NCI-H146 (cell line): ENCODE measurements around the gene SKAP2.

Source experiments
- DNase-seq: peaks from one replicate; lab custom pipeline; 2025; lab: John Stamatoyannopoulos, UW

SKAP2 gene

GRCh38 chr7:26864309-26865093 lies at the start of gene SKAP2:
TSS of gene SKAP2 (minus strand) at chr7:26864590. CDS start at chr7:26864429, 161 bp downstream.
- peak; percentile 99 for DNase-seq

GRCh38 chr7:26912933-26913536 lies 48.6 kb upstream of the SKAP2 start:
- DNase-seq: no peak

DNA sequence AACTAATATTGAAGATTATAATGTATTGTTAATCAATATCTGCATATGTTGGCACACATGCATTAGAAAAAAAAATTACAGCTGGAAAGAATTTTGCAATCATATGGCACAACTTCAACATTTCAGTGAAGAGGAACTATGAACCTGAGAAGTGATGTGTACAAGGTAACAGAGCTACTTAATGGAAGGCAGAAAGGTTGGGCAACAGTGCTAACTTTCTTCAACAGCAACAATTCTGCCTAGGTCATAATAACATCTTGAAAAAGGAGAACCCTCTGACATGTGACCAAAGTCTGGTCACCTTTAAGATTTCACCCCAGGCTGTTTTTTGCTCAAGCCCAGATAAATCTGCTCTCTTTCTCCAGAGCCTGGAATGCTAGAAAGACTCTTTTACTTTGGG lies 47.9 kb upstream of the SKAP2 start:
- no peak for DNase-seq

- no peak for DNase-seq
These were observed 45.8 kb upstream of the SKAP2 start for GRCh38 chr7:26910221-26910620.

DNA sequence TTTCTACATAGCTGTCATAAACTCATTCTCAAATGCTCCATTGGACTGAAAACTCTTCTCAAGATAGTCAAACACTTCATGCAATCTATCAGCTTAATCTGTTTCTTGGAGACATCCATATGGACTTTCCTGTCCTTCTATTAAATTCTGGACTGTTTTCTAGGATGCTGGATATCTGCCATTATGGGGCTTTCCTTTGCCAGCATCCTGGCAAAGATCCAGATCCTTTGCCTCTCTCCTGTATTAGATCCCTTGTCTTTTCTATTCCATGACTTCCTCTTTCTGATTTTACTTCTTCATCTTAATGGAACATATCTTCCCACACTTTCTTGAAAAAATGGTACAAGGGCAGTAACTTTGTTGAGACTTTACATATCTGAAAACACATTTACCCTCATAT lies 35.9 kb upstream of the SKAP2 start:
- no peak for DNase-seq

DNA sequence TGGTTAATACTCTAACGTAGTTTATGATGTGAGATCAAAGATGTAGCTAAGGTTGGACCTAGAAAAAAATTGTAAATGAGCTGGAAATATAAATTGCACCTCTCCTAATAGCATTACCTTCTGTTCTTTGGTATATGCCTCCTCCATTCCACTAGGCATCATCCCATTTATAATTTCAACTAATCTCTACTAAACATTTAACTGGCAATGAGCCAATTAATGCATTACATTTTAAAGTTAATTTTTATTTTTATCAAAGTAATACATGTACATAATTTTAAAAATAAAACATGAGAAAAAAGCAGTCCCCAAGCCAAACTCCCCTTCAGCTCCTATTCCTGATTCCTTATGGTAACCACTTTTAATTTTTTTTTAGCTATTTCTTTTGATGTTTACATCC lies 35.1 kb upstream of the SKAP2 start:
- DNase-seq: no peak

GRCh38 chr7:26898891-26899290 lies 34.5 kb upstream of the SKAP2 start:
- no peak for DNase-seq

- no peak for DNase-seq
These were observed 33.5 kb upstream of the SKAP2 start for GRCh38 chr7:26897928-26898327.

- no peak for DNase-seq
These were observed 27.3 kb upstream of the SKAP2 start for GRCh38 chr7:26891400-26892350.

DNA sequence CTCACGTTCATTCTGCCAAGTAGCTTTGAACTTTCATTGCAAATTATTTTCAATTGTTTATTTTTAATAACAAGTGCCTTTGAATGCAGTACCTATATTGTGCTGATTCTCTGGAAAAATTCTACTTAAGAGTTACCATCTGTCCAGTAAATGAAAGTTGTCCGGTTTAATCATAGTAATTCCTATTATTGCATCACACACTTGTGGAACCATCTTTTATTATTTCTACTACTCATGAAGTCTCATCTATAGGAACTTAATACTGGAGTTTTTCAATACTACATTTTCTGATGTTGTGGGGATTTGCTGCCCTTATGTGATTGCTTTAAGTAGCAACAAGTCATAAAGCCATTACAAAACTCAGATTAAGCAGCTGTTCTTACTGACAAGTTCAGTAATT lies 16.5 kb upstream of the SKAP2 start:
- no peak for DNase-seq

- DNase-seq: no peak
These were observed 15.3 kb upstream of the SKAP2 start for GRCh38 chr7:26879671-26880070.

DNA sequence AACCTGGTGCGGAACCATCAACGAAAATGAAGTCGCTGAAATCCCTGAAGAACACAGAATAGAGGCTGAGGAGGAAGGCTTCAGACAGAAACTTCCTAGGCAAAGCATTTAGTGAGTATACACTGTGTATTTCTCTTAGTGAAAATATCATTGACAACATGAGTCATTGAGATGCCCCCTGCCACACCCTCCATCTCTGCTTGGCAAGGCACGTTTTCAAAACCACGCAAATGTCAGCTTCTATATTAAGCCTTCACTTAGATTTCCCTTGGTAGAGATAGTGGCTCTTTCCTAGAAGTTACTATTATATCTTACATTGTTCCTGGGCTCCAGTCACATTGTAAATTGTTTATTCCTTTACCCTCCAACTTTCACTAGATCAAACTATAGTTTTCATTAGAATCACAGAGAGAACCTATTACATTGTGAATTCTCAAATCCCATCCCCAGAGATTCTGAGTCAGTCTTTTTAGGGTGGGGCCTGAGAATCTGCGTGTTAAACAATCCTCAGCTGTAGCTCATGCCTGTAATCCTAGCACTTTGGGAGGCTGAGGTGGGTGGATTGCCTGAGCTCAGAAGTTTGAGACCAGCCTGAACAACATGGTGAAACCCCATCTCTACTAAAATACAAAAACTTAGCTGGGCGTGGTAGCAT lies 4.6 kb upstream of the SKAP2 start:
- DNase-seq: no peak

GRCh38 chr7:26865094-26865388 lies 651 bp upstream of the SKAP2 start:
- no peak for DNase-seq

DNA sequence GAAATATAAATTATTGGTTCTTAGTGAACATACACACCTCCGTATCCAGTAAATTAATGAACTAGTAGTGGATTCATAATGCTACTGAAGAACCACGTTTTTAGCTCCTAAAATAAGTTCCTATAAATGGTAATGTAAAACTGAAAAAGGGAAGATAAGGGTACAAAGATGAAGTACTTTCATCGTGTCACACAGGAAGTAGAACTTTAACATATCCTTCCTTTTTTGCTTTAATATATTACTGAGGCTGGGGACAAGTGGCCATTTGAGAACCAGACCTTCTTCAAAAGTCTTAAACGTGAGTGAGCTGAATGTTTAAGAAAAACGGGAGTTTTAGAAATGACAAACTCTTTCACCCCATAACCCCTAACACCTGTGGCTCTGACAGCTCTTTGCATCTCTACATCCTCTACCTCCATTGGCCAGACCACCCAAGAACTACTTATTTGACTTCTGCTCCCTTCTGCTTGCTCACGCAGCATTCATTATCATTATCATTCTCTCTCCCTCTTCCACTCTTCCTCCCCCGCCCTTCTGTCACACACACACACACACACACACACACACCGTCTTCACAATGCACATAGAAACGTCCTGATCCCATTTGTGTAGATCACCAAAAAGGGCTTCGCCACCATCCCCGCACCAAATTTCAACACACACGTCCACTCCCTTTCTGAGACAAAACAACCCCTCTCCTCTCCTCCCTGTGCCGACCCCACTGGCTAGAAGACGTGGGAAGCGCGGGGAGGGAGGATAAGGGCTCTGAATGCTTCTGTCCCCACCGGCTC lies 677 bp downstream of the SKAP2 start:
- DNase-seq: no peak

DNA sequence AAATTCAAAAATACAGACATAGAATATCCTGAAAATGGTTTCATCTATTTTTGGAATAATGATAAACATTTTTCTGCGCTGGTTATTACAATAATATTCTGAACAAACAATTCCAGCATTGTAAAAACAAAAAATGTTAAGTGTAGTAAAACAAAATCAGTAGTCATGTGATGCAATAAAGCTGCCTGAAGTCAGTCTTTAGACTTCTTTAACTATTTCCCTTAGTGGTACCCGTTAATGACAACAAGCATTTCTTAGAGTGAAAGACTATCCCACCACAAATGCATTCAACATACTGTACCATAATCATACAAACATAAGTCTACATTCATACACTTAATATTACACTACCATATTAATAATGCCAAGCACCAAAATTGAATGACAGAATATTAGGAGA lies 1.6 kb downstream of the SKAP2 start:
- DNase-seq: no peak

- DNase-seq: no peak
These were observed 3.3 kb downstream of the SKAP2 start for GRCh38 chr7:26861050-26861449.

- DNase-seq: no peak
These were observed 4.0 kb downstream of the SKAP2 start for GRCh38 chr7:26860361-26860760.

DNA sequence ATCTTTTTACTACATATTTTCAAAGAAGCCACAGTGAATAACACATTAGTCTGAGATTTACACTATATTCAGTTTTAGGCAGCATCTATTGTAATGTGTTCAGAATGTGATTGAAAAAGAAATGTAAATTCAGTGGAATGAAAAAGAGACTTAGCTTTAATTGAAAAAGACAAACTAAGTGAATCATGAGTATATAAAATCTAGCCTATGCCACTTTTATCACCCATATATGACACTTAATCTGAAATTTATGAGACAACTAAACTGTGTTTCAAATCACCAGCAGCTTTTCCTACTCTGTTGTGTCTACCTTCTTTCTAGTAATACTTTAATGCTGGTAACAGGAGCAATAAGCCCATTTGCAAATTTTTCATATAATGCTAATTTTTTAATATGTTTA lies 4.7 kb downstream of the SKAP2 start:
- no peak for DNase-seq

GRCh38 chr7:26858735-26859134 lies 5.7 kb downstream of the SKAP2 start:
- no peak for DNase-seq

GRCh38 chr7:26858241-26858715 lies 6.1 kb downstream of the SKAP2 start:
- DNase-seq: no peak

GRCh38 chr7:26857506-26858240 lies 6.7 kb downstream of the SKAP2 start:
- DNase-seq: no peak
